ENCODE results near the gene WDFY4.

The WDFY4 gene

DNA sequence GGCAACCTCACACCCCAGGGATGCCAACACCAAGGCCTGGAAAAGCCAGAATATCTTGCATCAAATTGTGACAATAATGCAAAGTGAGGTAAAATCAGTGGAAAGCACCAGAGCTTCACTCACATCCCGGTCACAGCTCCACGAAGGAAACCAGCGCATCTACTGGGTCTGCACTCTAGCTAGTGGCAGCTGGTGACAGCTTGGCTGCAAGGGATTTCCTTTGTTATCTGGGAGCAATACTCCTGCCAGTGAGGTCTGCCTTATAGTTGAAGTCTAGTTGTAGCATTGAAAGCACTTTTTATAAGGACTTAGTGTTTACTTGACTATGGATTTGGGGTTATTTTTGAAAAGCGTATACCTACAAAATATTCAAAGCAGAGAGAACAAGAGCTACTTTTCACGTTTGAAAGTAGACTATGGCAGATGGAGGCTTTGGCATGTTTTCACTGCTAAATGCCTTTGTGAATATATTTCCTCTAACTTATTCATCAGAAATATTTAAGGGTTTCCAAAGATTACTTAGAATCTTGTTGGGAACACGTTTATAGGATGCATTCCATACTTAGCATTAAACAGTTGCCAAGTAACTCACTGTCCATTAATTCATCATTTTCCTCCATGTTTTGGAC lies 26.1 kb downstream of the WDFY4 start:
- DNase-seq (ENCODE audit: low spot score): no peak

DNA sequence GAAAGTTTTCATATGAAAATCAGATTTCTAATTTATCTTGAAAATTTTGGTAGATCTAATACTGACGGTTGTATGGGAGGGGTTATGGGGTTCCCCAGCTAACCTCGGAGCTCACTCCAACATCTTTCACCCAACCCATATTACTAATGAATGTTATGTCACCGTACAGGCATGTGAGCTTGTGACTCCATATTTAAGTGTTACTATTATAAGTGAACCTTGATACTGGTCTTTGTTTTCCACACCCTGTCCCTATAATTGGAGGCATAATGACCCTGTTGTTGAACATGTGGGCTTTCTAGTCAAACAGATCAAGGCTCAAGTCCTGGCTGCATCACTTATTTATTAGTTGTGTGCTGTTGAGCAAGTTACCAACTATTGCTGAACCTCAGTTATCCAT lies 27.2 kb downstream of the WDFY4 start:
- no peak for DNase-seq (ENCODE audit: low spot score)

DNA sequence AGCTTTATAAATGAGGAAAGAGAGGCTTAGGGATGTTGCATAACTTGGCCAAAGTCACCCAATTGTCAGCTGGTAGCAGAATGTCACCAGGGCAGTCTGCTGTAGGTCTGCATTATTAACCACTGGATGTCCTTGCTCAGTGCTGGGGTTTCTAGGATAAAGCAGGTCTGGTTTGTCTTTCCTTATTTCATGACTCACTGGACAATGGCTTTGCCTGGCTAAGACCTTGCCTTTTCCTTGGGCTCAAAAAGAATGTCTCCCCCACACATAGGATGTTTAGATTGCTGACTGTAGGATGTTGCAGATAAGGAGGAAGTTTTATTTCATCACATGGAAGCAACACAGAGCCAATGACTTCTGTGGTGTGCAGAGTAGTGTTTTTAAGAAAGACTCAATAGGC lies 29.4 kb downstream of the WDFY4 start:
- DNase-seq (ENCODE audit: low spot score): no peak

DNA sequence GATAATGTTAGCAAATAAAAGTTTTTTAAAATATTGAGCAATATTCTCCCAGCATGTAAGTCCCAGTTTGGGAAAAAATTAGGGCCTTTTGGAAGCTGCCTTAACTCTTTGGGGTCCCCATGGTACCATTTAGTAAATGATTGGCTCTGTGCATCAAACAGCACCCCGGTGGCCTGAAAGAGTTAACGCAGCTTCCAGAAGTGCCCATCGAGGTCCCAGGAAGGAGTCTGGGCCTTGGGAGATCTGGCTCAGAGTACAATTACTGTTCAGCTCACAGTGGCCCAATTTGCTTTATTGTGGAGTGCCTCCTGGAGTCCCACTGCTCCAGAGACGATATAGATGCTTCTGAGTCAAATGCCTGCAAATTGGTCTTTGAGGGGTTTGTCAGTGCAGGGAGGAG lies 31.7 kb downstream of the WDFY4 start:
- no peak for DNase-seq (ENCODE audit: low spot score)

DNA sequence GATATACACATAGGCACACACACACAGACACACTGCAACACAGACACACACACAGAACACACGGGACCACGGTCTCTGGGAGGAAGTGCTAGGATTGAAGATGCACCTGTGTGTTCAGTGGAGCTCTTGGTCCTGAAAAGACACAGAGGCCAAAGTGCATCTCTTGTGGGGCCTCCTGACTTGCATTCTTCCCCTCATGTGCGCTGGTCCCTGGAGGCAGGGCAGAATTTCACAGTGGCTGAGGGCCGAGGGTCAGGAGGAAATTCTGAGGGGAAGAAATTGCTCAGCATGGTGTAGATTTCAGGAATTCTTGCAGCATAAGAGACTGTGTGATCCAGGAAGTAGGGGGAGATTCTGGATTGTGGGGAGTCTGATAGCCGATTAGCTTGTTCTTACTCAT lies 35.9 kb downstream of the WDFY4 start:
- DNase-seq (ENCODE audit: low spot score): no peak

DNA sequence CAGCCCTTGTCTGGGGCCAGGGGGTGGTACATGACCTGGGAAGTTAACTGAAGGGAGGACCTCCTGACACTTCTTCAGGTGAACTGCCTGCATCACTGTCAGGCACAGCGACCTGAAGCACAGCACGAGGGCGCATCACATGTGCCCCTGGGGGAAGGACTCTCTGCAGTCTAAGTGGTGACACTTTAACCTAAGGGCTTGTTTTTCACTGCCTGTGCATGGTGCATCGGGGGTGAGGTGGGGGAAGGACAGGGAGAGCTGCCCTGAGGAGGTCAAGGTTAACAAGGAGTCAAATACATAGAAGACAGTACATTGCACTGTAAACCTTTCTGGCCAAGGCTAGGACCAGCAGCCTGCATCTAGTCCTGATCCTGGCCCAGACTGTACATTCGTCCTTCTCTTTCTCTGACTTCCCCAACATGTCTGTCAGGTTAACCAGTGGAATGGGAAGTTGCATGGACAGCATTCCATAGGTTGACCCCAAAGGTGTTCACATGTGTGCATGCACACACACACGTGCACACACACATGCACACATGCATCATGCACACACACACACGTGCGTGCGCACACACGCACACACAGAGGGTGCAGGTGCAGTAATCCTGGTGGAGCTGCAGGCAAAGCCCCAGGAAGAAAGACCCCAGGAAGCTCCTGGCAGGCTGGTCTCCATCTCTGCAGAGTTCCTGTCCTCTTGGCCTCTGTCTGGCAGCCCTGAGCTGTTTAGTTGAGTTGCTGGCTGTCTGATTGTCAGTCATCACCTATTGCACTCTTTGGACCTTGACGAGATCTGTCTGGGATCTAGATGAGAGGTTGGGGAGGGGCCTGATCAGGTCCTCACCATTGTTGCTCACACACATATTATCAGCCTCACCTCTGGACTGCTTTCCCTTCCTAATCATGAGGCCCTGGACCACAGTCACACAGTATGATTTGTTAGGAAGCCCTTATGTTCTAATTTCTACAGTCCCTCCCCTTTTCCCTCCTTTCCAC lies 37.8 kb downstream of the WDFY4 start:
- DNase-seq (ENCODE audit: low spot score): no peak

DNA sequence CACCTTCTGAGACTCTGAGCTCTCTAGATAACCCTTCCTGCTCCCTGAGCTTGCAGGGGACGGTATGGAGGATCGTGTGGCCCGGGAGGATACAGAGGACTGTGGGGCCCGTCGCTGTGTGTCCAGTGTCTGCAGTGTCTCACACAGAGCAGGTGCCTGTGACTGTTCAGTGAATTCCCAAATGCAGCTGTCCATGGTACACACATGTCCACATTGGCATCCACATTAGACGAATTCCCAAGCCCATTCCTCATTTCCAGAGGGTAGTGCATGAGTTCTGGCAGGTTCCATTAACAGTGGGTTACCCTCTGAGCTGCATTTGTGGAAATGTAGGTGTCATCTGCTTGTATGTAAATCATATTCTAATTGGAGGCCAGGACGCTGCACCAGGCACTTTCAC lies 39.5 kb downstream of the WDFY4 start:
- no peak for DNase-seq (ENCODE audit: low spot score)

DNA sequence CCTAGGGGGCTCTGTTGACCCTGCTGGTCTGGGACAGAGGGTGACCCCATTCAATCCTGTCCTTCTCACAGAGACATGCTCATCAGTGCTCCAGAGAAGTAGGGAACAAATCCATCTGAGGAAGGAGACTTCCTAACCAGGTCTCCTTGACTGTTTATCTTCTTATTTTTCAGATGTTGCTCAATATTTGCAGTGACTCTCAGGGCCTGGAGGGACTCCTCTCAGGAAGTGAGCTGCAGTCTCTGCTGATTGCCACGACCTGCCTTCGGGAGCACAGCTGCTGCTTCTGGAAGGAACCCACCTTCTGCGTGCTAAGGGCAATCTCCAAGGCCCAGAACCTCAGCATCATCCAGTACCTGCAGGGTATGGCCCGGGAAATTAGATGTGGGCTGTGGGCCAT lies 41.0 kb downstream of the WDFY4 start:
- no peak for DNase-seq (ENCODE audit: low spot score)

DNA sequence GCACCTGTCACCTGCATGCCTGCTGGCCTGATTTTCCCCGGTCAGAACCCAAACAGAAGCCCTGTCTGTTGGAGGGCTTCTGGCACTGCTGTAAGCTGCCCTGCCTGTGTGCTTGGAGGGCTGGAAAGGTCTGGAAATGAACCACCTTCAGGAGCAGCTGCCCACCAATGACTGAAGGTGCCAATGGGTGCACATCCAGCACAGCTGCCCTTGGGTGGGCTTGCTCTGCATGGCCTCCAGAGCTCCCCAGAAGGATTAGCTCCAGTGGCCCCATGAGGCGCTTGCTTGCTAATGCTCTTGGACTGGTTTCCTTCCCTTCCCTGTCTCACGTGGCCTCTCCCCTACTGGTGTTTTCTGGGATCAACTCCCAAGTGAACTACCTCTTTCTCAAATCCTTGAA lies 43.2 kb downstream of the WDFY4 start:
- no peak for DNase-seq (ENCODE audit: low spot score)

DNA sequence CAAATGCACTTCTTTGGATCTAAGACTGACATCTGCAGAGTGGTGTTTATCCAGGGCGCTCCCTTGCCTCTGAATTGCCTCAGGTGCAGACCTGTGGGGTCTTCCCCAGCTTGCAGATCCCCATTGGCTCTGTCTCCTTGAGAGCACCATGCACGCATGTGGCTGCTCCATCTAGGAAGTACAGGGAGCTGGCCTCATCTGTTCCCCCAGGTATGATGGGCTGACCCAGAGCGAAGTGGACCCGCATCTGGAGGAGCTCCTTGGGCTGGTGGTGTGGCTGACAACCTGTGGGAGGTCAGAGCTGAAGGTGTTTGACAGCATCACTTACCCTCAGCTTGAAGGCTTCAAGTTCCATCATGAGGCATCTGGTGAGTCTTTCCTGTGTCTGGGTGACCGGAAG lies 44.5 kb downstream of the WDFY4 start:
- no peak for DNase-seq (ENCODE audit: low spot score)

DNA sequence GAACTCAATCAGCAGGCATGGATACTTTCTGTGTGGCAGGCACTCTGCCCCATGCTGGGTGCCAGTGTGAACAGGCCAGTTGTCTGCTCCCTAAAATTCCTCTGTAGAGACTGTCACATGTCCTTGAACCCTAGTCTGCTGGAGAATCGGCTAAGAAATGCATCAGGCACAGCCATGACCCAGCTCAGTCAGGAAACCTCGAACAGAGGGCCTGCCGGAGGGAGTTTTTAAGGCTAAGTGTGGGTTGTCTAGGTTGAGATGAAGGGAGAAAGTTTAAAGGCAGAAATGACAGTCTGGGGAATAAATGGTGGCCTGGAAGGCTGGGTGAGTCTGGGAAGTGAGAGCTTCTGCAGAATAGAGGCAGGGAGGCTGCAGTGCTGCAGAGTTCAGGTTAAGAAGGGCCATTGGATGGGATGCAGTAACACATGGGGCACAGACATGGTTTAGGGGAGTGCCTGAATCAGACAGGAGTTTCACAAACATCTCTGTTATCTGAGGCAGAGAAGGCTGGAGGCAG lies 45.3 kb downstream of the WDFY4 start:
- no peak for DNase-seq (ENCODE audit: low spot score)

DNA sequence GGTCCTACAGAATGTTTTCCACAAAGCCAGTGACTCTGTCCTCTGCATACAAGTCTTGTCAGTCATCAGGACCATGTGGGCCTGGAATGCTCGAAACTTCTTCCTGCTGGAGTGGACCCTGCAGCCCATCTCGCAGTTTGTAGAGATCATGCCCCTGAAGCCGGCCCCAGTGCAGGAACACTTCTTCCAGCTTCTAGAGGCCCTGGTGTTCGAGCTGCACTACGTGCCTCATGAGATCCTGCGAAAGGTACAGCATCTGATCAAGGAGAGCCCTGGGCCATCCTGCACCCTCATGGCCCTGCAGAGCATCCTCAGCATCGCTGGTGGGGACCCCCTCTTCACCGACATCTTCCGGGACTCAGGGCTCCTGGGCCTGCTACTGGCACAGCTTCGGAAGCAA lies 46.5 kb downstream of the WDFY4 start:
- DNase-seq (ENCODE audit: low spot score): no peak

DNA sequence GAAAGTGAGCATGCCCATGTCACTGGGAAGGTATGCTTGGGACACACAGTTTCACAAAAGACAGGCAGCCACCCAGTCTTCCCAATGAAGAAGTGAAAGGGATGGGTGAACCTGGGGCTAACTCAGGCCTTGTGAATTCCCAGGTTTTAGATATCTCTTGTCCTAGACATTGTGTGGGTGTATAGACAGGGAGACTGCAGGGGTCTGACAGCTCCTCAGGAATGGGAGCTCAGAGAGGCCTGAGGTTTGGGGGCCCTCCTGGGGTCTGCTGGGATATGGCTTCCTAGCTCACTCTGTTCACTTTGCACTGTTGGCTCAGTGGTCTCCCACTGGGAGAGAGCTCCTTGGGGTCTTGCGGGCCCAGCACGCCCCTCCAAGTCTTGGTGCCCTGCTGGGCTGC lies 47.0 kb downstream of the WDFY4 start:
- no peak for DNase-seq (ENCODE audit: low spot score)

DNA sequence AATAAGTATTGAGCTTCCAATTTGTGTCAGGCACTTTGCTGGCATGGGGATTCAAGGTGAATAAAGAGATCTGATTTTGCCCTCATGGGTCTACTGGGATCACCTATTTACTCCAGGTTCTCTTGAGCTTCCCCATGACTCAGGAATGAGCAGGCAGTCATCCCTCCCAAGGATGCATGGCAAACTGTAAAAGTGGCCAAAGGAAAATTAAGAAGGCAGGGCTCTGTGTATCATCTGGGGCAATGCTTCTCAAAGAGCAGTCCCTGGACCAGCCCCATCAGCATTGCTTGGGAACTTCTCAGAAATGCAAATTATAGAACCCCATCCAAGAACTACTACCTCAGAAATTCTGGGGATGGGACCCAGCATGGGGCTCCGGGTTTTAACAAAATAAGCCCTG lies 48.7 kb downstream of the WDFY4 start:
- DNase-seq (ENCODE audit: low spot score): no peak

DNA sequence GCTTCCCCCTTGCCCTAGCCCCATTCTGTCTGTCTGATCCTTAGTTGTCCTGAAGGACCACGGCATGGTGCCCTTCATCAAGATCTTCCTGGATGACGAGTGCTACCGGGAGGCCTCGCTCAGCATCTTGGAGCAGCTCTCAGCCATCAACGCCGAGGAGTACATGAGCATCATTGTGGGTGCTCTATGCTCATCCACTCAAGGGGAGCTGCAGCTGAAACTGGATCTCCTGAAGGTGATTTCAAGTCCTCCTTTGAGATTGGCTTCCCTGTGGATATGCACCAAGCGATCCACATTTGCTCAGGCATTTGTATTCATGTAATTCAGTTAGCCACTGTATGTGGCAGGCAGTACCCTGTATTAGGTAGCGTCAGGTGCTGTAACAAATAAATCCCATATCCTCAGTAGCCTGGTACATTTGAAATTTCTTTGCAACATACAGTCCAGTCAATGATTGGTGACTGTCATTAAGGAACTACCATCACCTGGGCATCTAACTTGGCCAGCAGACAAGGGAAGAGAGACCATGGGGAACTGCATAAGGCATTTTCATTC lies 51.2 kb downstream of the WDFY4 start:
- DNase-seq (ENCODE audit: low spot score): no peak

DNA sequence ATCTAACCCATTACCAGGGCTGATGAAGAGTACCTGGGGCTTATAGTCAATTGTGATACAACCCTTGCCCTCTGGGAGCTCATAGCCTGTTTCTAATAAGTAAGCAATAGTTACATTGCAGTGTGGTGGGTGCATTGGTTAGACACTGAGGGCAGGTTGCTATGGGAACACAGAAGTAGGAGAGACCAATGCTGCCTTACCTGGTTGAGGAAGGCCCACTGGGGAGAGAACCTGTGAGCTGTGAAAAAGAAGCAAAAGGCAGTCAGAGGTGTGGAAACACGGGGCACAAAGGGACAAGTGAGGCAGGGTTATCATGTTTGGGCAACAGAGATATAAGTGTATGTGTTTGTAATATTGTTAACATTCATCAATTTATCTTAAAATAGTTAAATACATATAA lies 51.9 kb downstream of the WDFY4 start:
- DNase-seq (ENCODE audit: low spot score): no peak

DNA sequence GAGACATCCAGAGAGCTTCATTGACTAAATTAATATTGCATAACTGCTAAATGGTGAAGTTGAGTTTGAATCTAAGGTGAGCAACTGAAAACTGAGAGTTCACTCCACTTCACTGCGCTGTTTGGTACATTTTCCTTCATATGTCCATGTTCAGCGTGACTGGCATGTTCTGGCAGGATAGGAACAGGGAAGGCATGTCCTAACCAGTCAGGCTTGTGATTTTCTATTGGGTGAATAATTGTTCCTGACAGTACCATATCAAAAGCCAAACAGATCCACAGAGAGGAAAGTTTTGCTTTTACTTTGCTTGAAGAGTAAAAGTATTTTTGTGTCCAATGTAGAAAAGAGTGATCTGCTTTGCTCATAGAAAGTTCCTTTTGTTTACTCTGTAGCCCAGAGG lies 53.2 kb downstream of the WDFY4 start:
- DNase-seq (ENCODE audit: low spot score): no peak

DNA sequence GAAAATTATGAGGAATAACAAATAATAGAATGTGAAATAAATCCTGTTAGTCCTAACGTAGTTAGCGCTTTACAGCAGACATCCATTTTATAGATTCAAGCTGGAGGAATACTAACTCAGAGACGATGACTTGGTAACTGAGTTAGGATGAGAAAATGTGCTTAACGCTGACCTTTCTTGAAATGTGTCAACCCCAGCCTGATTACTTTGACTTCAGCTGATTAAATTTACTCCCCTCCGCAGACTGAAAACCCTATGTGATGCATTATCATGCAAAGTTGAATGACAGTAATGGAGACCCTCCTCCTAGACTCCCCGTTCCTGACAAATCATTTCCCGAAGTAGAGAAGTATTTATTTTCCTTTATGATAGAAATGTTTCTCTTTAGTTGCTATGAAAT lies 54.5 kb downstream of the WDFY4 start:
- no peak for DNase-seq (ENCODE audit: low spot score)

DNA sequence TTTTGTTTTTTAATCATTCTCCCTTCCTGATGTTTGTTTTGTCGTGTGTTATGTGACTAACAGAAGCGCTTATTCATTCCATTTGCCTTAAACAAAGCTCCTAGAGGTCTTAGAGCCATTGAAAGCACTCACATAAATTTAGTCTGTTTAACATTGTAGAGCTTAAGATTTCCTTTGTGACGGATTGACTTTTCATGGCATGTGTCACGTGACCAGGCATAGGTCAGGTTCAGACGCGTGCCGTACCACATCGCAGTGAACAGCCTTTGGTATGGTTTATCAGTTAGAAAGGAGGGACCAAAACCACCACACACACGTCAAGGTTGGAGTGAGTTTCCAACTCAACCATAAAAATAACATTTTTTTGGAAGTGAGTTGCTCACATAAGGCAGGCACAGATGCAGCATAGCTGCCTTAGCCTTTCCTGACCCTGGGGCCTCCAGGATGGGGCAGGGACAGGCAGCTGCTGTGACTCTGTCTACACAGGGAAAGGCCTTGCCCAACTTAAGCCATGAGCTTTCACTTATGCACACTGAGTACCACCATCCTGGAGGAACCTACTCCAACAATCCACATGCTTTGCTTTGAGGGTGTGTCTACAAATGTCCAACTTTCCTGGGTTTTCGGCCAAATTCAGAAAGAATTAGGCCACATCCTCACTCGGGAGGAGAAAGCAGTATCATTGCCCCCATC lies 55.5 kb downstream of the WDFY4 start:
- DNase-seq (ENCODE audit: low spot score): no peak

DNA sequence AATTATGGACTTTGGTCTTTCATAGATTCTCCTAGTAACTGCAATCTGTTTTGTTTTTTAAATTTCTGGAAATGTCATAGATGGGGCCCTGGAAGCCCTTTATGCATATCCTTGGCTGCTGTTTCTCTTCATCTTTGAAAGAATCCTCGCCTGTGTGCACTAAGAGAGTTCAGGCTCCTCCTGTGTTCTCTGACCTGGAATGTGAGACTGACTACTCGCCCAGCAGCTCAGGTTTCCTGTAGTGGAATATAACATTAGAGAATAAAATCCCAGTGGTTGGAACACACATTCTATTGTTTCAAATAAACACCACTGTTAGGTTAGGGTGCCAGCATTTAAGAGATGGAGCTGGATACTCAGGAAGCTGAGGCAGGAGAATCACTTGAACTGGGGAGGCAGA lies 56.3 kb downstream of the WDFY4 start:
- DNase-seq (ENCODE audit: low spot score): no peak

DNA sequence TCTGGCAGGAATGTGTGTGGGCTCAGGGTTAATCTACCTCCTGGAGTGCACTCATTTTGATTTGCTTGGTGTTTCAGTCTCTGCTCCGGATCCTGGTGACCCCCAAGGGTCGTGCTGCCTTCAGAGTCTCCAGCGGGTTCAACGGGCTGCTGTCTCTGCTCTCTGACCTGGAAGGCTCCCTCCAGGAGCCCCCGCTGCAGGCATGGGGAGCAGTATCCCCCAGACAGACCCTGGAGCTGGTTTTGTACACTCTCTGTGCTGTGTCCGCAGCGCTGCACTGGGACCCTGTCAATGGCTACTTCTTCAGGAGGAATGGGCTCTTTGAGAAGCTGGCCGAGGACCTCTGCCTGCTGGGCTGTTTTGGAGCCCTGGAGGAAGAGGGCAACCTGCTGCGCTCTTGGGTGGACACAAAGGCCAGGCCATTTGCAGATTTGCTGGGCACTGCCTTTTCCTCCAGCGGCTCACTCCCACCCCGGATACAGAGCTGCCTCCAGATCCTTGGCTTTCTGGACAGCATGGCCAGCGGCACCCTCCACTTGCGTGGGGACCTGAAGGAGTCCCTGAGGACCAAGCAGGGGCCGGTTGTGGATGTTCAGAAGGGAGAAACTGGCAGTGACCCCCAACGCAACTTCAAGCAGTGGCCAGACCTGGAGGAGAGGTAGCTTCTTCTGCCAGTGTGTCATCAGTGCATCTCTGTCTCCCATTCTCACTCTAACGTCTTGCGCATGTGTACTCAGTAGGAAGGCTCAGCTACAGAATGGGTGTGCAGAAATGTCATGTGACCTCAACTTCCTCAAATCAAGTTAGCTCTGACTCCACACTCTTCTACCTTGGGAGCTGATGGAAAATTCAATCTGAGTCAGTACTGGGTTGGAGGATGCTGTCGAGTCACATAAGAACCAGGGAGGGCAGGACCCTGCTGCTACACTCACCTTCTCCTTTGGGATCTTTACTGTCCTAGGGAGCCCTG lies 58.5 kb downstream of the WDFY4 start:
- DNase-seq (ENCODE audit: low spot score): no peak
